Mammary epithelial cell (primary cell): ENCODE results near the gene TSSK1B.

ENCODE experiments used
- EZH2 ChIP-seq: IDR thresholded peaks from 2 replicates; pipeline ENCODE4 v1.6.1; 2012; ENCODE audit warnings: low read length, inconsistent platforms, borderline replicate concordance
- TF ChIP-seq, protein P1 (sequence below), 2 donors: IDR thresholded peaks in 1 of 2; conservative IDR thresholded peaks in 1 of 2; 2 replicates each; pipeline ENCODE4 v1.5.1; 2011 to 2012; ENCODE audit warnings: inconsistent platforms in 2 of 2, low read length in 2 of 2, mild to moderate bottlenecking in 2 of 2, control low read depth in 1 of 2, low read depth in 1 of 2; ENCODE audit not compliant: insufficient read depth in 1 of 2; ENCODE audit errors: extremely low read depth in 1 of 2

DNA sequence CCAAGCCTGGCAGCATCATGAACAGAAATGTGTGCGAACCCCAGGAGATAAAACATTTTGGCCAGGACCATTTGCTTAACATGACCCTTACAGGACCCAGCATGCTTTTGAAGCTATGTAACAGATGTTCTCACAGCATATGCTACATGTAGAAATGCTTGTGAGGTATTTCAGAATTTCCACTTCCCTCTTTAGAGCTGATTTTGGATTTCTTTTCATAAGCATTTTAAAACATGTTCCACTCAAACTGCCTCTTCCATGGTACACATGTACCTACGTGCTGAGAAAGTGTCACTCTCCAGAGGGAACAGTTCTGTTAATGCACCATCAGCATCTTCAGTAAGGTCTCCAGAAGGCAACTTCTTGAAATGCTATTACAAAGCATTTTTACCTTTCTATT lies 15.7 kb upstream of the TSSK1B start:
- TF ChIP-seq EZH2, result no peak
- TF ChIP-seq, protein P1, sequence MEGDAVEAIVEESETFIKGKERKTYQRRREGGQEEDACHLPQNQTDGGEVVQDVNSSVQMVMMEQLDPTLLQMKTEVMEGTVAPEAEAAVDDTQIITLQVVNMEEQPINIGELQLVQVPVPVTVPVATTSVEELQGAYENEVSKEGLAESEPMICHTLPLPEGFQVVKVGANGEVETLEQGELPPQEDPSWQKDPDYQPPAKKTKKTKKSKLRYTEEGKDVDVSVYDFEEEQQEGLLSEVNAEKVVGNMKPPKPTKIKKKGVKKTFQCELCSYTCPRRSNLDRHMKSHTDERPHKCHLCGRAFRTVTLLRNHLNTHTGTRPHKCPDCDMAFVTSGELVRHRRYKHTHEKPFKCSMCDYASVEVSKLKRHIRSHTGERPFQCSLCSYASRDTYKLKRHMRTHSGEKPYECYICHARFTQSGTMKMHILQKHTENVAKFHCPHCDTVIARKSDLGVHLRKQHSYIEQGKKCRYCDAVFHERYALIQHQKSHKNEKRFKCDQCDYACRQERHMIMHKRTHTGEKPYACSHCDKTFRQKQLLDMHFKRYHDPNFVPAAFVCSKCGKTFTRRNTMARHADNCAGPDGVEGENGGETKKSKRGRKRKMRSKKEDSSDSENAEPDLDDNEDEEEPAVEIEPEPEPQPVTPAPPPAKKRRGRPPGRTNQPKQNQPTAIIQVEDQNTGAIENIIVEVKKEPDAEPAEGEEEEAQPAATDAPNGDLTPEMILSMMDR (conservative IDR thresholded peaks at IDR 0.05 in 1 of 2, IDR thresholded peaks at IDR 0.05 in 1 of 2; ENCODE audit: extremely low read depth in 1 of 2, insufficient read depth in 1 of 2, low read depth in 1 of 2, low read length in 2 of 2), result no peak
